Inflammatory macrophage (primary cell): ENCODE results near the gene CDKN2A.
"Not testable (repeated sequence)": the region's sequence is repeated elsewhere in the genome, so short reads cannot be mapped to it uniquely, and the experiment has no call there.

ENCODE experiments used
- DNase-seq, 2 donors: peaks; one replicate each; pipeline ENCODE4 v3.0.0-alpha.2; 2020 to 2022

The CDKN2A gene

DNA sequence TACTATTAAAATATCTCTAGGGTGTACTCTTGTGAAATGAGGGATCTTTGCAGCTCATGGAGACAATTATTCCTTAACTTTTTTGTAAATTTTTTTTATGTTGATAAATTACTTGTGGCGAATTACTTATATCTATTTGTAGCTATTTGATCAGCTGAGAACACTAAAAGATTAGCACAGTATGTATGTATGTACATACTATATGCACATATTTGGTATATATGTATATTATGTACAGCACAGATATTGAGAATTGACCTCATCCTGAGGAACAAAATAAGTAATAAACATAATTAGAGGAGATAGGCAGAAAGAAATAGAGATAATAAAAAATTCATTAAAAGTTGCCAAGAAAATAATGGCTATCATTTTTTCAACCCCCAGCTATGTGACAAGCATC is 11.8 kb downstream of the CDKN2A start:
- DNase-seq: no peak

DNA sequence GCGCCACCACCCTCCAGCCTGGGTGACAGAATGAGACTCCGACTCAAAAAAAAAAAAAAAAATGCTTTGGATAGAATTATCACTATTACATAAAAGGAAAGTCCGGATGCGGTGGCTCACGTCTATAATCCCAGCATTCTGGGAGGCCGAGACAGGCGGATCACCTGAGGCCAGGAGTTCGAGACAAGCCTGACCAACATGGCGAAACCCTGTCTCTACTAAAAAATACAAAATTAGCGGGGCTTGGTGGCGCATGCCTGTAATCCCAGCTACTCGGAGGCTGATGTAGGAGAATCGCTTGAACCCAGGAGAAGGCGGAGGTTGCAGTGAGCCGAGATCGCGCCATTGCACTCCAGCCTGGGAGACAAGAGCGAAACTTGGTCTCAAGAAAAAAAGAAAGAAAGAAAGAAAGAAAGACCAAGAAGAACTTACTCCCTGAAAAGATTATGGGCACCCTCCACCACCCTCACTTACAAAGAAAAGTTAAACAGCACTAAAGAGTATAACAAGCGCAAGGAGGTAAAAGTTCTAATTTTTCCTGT is 17.8 kb downstream of the CDKN2A start:
- no peak for DNase-seq

DNA sequence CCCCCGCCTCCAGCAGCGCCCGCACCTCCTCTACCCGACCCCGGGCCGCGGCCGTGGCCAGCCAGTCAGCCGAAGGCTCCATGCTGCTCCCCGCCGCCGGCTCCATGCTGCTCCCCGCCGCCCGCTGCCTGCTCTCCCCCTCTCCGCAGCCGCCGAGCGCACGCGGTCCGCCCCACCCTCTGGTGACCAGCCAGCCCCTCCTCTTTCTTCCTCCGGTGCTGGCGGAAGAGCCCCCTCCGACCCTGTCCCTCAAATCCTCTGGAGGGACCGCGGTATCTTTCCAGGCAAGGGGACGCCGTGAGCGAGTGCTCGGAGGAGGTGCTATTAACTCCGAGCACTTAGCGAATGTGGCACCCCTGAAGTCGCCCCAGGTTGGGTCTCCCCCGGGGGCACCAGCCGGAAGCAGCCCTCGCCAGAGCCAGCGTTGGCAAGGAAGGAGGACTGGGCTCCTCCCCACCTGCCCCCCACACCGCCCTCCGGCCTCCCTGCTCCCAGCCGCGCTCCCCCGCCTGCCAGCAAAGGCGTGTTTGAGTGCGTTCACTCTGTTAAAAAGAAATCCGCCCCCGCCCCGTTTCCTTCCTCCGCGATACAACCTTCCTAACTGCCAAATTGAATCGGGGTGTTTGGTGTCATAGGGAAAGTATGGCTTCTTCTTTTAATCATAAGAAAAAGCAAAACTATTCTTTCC is 19.3 kb downstream of the CDKN2A start:
- DNase-seq: peak; percentile 47 to 60

DNA sequence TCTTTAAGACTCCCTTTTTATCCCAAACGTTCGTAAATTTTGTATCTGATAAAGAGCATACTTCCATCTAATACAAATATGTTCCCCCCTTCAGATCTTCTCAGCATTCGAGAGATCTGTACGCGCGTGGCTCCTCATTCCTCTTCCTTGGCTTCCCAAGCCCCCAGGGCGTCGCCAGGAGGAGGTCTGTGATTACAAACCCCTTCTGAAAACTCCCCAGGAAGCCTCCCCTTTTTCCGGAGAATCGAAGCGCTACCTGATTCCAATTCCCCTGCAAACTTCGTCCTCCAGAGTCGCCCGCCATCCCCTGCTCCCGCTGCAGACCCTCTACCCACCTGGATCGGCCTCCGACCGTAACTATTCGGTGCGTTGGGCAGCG is 19.9 kb downstream of the CDKN2A start:
- no peak for DNase-seq

DNA sequence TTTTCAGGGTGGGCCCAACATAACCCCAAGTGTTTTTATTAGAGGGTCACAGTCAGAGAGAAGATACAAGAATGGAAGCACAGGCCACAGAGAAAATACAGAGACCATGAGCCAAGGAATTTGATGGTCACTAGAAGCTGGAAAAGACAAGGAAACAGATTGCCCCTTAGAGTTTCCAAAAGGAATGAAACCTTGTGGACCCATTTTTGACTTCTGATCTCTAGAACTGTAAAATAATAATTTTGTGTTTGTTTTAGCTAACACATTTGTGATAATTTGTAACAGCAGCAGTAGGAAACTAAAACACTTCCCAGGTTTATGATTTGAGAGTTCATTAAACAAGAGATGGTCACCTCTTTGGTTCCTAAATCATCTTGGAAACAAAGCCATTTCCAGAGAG is 21.8 kb downstream of the CDKN2A start:
- DNase-seq: no peak

DNA sequence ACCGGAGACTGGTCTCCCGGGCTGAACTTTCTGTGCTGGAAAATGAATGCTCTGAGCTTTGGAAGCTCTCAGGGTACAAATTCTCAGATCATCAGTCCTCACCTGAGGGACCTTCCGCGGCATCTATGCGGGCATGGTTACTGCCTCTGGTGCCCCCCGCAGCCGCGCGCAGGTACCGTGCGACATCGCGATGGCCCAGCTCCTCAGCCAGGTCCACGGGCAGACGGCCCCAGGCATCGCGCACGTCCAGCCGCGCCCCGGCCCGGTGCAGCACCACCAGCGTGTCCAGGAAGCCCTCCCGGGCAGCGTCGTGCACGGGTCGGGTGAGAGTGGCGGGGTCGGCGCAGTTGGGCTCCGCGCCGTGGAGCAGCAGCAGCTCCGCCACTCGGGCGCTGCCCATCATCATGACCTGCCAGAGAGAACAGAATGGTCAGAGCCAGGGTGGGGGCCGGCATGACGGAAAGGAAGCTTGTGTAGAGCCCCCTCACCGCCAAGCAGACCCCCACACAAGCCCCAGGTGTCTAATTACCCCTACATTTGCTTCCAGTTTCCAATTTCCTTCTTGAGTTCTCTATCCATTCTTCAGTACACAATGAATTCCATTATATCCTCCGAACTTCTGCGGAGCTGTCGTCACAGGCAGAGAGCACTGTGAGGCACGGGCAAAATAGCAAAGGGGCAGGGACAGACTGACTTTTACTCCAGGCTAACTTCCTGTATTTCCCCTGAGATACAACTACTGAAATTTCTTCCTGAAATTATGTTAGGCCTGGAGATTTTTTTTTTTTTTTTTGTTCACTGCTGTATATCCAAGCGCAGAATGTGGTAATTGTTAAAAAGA is 23.2 kb downstream of the CDKN2A start:
- peak; percentile 40 to 48 for DNase-seq

DNA sequence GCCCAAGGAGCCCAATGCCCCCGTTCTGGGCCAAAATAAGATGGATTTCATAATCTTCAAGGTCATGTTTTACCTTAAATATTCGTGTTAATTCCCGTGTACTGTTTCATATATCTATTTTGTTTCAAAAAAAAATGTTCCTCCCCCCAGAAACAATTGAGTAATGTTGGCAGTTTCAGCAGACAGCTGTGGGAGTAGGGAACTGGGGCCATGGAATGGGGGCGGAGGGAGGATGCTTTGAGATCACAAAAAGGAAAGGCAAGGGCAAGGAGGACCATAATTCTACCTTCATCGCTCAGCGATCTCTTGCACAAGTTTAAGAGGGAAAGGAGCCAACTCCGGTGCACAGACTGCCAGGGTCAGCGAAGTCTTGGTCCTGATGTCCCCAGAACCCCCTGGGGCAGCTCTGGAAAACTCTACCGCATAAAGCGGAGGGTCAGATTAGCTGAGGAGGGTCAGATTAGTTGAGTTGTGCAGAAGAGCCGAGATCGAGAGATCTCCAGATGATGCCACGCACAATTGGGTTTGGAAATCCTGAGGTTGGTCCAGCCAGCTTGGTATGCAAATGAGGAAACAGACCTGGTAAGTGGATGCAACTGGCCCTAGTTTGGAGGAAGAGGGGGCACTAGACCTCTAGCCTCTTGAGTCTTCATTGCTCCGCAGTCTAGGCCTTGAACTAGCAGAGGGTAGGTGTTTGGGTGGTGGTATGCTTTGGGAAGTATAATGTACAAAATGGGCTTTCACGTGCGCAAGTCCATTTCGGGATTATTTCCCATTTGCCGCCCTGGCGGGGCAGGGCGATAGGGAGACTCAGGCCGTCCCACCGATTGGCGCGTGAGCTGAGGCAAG is 24.0 kb downstream of the CDKN2A start:
- peak; percentile 38 to 61 for DNase-seq

DNA sequence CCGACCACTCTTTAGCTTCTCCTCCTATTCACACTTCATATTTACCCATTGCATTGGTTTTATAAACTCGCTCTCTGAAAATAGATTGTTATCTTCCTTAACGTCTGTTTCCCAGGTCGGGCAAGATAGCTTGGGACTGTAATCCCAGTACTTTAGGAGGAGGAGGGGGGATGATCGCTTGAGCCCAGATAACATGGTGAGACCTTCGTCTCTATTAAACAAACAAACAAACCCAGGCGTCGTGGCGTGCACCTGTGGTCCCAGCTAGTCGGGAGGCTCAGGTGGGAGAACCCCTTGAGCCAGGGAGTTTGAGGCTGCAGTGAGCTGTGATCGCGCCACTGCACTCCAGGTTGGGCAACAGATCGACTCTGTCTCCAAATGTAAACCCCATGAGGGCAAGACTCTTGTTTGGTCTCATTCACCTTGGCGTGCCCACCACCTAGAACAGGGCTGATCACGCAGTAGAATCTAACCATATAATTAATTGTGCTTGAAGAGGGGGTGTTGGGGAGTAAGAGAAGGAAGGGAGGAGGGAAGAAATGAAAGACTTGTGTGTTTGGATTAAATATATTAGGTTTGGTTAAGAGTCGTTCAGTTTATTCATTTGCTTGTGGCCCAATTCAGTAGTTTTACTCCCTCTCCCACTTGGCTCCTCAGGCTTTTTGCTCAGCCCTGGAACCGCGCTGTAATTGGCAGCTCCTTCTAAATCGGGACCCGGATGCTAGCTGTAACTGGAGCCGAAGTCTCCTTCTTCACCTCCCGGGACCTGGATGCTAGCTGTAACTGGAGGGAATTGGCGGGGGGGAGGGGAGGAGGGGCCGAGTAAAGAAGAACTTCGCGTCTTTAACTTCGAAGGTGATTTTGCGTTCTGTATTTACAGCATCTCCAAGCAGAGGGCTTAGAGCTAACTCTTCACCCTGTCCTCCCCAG is 24.9 kb downstream of the CDKN2A start:
- no peak for DNase-seq

DNA sequence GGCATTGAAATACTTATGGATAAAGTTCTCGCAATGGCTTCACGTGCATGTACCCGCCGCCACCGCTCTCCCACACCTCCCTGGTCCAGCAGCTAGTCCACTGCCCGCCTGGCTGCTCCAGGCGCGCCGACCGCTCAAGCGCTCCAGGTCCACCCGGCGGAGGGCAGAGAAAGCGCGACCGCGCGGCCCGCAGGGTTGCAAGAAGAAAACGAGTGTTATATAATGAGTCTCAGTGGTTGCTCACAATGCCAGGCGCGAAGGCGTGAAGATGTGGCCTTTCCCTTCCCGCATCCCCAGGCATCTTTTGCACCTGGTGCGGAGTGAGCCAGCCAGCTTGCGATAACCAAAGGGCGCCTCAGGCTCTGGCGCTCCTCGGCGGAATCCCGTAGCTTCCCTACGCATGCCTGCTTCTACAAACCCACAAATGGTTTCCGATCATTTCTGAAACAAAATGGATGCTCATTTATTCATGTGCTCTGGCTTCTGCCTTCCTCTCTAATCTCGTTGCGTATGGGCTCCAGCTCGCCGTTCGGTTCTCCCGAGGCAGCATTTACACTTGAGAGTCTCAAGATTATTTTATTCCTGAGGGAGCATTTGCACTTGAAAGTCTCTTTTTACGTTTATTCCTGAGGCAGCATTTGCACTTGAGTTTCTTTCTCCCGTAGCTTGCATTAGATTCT is 25.7 kb downstream of the CDKN2A start:
- DNase-seq: no peak

DNA sequence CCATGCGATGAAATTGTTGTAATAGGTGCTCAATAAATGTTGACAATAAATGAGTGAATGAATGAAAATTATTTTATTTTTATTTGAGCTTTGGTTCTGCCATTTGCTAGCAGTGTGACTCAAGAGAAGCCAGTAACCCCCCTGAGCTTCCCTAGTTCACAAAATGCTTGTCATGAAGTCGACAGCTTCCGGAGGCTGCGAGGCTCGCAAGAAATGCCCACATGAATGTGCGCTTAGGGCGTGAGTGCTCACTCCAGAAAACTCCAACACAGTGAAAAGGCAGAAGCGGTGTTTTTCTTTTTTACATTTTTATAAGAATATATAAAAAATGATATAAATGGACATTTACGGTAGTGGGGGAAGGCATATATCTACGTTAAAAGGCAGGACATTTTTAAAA is 26.5 kb downstream of the CDKN2A start:
- DNase-seq: peak in 1 of 2 donors; percentile 38

DNA sequence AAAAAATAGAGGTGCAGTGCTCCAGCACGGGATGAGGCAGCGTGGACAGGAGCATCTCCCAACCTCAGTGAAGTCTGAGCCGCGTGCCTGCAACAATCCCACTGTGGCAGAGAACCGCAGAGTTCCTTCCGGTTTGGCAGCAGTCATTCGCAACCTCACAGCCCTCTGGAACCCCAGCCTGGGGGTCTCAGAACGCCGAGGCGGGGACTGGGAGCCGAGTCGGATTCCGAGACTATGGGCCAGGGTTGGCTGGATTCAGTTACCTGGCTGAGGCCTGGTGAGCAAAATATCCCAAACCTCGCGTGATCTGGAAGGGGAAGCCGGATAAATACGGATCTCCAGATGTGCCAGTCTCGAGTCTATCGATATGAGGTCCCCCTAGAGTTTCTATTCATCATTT is 27.0 kb downstream of the CDKN2A start:
- no peak for DNase-seq

DNA sequence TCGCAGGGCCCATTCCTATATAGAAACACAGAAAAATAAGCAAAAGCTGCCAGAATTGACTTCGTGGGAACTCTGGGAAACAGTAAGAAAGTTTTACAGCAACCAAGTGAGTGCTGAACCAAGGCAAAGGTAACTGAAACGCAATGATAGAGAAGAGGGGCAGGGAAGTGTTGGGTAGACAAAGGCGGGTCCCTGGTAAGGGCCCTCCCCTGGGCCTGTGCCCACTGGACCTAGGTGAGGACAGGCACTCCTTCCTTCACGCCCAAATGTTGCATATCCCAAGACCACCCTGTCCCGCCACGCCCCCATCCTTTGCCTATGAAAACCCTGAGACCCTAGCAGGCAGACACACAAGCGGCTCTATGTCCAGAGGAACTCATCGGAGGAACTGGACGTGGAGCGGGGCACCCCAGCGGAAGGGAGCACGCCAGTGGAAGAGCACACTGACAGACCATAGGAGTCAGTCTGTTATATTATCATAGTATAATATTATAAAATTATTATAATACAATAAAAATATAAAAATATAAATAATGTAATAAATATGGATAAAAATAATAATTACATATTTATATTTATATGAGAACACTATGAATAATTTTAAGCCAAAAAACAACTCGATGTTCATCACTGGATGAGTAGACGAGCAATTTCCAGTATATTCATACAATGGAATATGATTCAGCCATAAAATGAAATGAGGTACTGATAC is 27.9 kb downstream of the CDKN2A start:
- DNase-seq: no peak

DNA sequence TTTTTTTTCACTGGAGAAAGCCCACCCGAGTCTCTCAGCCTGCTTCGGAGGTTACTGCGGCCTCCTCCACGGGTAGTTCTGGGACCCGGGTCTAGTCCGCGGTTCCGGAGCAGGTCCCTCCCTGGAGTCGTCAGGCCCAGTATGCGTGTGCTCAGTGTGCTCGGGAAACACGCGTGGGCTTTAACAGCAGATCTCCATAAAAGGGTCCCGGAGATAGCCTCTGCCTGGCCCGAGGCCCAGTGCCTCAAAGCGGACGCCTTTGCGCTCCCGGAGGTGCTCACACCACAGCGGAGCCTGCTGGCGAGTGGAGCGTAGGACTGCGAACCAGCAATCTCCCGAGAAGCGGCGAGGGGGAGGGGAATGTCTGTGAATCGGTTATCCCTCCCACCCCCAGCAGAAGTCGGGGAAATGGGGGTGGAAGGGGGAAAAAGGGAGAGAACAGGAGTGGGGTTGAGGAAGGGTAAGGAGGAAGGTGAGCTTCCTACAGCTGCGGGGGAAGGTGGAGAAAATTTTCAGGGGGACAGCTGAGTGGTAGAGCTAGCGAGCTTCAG is 28.7 kb downstream of the CDKN2A start:
- DNase-seq: peak; percentile 38 to 64

DNA sequence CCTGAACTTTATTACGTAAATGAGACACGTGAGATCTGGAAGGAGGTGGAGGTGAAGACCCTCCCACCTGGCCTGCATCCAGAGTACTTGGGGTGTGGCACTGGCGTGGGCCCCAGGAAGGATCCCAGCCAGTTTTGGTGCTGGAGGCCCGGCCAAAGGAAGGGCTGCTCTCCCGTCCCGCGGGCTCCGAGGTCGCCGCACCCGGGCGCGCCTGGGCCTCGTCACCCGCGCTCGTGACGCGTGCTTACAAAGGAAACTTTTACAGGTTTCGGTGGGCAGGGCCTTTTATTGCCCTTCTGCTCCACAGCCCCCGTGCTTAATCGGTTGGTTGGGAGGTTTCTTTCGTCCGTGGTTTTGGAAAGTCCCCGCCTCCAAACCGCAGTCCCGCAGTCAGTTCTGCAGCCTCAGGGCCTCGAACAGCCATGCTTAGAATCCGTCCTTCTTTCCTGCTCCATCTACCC is 29.2 kb downstream of the CDKN2A start:
- peak in 1 of 2 donors; percentile 10 for DNase-seq

DNA sequence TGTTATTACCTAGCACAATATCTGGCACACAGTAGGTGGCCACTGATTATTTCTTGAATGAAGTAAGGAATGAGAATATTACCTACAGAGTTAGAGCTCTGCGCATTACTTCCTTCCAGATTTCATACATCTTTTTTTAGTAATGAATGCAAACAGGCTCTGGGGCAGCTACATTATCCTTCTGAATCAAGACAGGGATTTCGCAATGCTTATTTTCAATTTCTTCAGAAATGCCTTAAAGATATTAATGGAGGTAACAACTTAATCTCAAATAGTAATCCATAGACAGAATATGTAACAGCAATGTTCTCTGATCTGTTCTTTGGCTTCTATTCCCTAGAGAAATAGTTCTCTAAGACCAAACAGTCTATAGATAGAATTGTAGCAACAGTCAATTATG is 32.6 kb downstream of the CDKN2A start:
- no peak for DNase-seq

DNA sequence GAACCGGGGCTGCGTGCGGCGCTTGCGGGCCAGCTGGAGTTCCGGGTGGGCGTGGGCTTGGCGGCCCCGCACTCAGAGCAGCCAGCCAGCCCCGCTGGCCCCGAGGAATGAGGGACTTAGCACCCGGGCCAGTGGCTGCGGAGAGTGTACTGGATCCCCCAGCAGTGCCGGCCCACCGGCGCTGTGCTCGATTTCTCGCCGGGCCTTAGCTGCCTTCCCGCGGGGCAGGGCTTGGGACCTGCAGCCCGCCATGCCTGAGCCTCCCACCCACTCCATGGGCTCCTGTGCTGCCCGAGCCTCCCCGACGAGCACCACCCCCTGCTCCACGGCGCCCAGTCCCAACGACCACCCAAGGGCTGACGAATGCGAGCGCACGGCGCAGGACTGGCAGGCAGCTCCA is 34.9 kb downstream of the CDKN2A start:
- not testable (repeated sequence) for DNase-seq

DNA sequence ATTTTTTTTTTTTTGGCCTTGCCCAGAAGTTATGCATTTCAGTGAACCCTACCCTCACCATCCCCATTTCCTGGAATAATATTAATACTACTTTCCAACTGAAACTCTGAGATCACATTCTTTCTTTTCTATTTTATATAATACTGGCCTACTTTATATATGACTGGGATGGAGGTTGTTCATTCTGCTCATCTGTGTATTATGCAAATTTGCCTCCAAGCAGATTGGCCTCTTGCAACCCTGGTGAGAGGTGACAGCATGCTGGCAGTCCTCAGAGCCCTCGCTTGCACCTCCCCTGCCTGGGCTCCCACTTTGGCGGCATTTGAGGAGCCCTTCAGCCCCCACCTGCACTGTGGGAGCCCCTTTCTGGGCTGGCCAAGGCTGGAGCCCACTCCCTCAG is 35.4 kb downstream of the CDKN2A start:
- no peak for DNase-seq

DNA sequence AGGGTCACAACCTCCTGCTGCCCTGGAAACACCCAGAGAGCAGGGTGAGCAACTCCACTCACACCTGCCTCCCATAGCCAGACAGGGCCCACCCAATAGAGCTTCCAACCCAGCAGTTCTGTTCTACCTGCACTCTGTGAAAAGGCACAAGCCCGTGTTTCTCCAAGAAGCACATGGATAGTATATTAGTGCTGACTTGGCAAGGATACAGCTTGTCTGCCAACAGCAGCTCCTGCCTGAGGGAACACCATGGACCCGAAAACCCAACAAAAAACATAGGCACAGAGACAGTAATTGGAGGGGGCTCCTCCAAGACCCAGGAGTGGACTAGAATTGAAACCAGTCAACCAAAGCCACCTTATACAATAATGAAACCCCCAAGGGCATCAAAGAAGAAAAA is 48.6 kb downstream of the CDKN2A start:
- DNase-seq: no peak

DNA sequence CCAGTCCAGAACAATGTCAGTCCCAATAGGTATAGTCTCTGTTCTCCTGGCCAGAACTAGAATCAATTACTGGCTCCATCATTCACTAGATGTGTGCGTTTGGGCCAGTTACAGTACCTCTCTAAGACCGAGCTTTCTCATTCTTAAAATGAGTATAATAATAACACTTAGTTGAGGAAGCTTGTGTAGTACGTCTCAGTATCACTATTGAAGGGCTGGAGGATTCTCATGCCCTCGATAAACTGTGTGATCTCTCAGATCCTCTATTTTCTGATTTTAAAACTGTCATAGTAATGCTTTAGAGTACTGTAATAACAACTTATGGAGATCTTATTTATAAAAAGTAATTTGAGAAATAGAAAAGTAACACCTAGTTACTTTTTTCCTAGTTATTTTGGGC is 50.7 kb downstream of the CDKN2A start:
- DNase-seq: no peak

DNA sequence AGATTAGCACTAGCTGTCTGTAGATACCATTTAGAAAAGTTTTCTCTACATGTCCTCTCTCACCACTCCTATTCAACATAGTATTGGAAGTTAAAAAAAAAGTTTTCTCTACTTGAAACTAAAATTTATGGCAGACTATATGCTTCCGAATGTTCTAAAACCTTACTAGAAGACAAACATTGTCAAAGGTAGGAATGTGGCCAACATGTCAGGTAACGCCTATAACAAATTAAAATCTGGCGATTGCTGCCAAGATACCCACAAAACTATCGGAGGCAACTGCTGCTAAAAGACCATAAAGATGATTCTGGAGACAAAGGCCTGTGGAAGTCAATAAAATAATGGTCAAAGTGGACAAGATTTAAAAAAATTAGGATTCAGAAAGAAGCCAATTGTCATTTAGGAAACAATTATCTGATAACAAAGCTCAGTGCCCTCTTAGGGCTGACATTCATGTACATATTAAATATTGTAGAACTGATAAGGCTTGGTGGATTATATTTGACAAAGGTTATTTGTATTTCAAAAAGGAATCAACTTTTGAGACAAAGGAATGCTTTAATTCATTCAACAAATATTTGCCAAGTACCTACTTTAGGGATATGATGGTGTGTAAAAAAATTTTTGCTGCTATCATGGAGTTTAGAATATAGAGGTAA is 52.7 kb downstream of the CDKN2A start:
- DNase-seq: no peak
